HG03378 (cell line): ENCODE results near the gene MAST4.

ENCODE experiments used
- ATAC-seq: cut with Tn5 transposase; IDR thresholded peaks from one replicate; pipeline ENCODE4 v1.9.1; 2021; ENCODE audit warnings: mild to moderate bottlenecking, moderate library complexity; ENCODE audit not compliant: unreplicated experiment

The MAST4 gene

GRCh38 chr5:66982056-66982387 lies 385.8 kb downstream of the MAST4 start:
- ATAC-seq: no peak

GRCh38 chr5:66982470-66982869 lies 386.3 kb downstream of the MAST4 start:
- no peak for ATAC-seq

- no peak for ATAC-seq
Measured at GRCh38 chr5:66985417-66985816, 389.2 kb downstream of the MAST4 start.

DNA sequence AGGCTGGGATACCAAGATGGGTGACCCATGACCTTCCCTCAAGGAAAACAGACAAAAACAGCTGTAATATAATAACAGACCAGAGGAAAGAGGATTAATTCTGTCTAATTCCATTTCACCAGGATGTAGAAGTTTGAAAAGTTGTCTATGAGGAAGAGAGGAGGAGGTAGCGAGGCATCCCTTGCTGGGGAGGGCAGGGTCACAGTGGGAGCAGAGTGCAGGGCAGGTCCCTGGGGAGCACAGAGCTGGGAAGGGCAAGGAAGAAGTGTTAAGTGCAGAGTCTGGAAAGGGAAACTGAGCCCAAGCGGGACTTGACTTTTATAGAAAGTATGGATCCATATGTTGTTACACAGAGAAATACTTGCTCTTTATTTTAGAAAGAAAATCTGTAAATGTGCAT lies 389.8 kb downstream of the MAST4 start:
- no peak for ATAC-seq

DNA sequence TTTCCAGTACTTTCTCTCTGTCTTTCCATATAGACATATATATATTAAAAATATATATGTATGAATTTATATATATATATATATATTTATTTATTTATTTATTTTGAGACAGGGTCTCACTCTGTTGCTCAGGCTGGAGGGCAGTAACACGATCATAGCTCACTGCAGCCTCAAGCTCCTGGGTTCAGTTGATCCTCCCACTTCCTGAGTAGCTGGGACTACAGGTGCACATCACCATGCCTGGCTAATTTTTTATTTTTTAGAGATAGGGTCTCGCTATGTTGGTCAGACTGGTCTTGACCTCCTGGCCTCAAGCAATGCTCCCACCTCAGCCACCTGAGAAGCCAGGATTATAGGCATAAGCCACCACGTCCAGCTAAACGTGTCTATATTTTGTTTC lies 390.3 kb downstream of the MAST4 start:
- ATAC-seq: no peak

DNA sequence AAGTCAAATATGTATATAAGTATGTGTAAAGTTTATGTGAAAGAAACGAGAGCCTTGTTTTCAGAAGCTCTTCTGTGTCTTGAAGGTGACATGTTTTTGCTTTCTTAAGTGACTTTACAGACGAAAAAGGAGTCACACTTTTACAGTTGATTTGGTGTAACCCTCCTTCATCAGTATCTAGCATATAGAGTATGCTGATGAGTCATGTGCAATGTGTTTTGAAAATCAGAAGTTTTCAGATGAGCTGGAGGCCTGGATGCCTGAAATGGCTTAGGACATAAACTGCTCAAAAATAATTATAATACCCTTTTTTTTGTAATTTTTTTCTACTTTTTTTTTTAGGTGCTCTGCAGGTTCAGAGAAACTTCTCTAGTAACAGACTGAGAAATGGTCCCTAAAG lies 390.9 kb downstream of the MAST4 start:
- ATAC-seq: no peak

- no peak for ATAC-seq
Measured at GRCh38 chr5:66987540-66987939, 391.3 kb downstream of the MAST4 start.

DNA sequence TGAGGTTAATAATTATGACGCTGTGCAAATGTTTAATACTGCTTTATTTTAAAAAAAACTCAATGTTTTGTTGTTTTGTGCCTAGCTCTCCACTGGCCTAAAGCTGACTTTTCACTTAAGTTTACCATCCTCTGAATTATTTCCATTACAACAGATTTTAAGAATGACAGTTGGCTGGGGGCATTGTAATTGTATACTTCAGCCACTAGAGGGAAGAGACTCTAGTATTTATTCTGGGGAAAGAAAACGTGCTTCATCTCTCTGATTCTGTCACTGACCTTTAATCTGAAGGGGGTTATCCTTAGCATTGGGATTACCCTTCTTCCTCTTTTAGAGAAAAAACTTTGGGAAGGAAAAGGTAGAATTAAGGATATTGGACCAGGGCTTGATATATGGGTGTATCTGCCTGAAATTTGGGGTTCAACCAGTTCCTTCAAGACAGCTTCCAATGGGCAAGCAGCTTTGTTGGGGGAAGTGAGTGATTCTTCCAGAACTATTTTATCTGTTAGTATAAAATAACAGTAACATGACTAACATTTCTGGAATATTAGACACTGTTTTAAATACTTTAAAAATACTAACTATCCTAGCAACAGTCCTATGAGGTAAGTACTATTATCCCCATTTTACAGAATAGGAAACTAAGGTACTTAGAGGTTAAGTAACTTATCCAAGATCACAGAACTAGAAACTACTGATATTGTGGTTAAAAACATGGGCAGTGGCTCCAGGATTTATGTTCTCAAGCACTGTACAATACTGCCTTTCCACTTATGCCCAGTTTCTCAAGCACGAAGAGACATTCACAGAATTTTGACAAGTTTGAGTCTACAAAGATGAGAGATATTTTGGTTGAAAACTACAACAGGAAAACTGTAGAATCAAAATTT lies 392.0 kb downstream of the MAST4 start:
- ATAC-seq: peak; percentile 69

DNA sequence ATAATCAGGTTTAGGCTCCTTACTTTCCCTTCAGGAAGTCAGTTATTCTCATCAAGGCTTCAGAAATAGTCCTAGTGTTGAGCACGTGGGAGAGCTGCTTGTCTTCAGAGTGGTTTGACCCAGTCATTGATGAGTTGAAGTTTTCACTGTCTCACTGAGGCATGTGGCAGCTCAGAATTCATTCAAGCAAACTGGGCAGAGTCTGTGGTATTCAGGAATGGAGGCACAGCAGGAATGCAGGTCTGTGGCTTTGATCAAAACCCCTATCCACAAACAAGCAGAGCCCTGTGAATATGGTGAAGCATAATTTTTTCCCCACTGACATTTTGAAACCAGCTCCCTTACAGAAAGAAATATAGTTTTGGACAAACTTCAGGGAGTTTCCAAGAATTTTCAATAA lies 393.1 kb downstream of the MAST4 start:
- no peak for ATAC-seq

DNA sequence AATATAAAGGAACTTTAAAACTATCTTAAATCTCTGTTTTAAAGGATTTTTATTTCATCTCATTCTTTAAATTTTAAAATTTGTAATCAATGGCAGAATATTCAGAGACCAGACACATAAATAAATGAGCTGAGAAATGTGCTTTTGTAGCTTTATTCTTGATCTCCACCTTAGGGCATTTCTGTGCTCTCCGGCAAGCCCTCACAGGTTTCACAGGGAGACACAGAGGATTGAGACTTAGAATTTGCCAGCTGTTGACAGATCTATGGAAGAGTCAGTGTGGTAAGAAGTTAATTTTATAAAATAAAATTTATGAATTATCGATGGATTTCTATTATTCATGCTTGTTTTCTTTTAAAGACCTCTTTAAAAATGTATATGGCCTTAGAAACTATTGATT lies 393.6 kb downstream of the MAST4 start:
- ATAC-seq: no peak

DNA sequence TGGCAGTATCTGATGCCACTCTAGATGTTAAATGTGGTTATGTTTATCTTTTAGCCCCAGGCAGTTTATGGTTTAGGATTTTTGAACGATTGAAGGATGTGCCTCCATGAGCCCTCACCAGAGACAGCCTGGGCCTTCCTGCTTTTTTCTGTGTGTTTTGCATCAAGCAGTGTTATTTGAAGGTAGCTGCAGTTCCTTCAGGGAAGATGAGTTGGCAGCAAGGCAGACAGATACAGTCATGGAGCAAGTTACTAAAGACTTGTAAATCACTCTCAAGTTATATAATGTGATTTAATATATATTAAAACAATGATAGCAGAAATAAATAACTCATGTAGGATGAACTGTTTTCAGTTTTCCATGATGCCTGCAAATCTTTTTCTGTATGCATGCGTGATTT lies 395.6 kb downstream of the MAST4 start:
- no peak for ATAC-seq

GRCh38 chr5:66992547-66992946 lies 396.4 kb downstream of the MAST4 start:
- ATAC-seq: no peak

GRCh38 chr5:66993448-66993847 lies 397.3 kb downstream of the MAST4 start:
- ATAC-seq: no peak

DNA sequence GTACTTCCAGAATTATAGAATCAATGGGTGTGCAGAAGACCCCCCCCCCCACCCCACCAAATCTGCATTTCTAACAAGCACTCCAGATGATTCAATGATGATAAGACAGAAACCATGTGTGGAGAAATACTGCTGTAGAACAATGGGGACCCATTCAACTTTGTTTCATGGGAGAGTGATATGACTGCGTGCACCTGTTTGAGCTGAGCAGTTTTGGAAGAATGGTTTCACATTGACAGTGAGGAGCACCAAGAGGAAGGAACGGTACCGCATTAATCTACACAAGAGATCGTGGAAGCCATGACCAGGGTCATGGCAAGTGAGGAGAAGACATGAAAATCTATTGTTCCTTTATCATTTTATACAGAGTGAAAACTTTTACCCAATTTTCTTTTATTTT lies 397.7 kb downstream of the MAST4 start:
- no peak for ATAC-seq

- no peak for ATAC-seq
Measured at GRCh38 chr5:66994790-66995189, 398.6 kb downstream of the MAST4 start.

GRCh38 chr5:67000794-67001475 lies 404.7 kb downstream of the MAST4 start:
- ATAC-seq: no peak

DNA sequence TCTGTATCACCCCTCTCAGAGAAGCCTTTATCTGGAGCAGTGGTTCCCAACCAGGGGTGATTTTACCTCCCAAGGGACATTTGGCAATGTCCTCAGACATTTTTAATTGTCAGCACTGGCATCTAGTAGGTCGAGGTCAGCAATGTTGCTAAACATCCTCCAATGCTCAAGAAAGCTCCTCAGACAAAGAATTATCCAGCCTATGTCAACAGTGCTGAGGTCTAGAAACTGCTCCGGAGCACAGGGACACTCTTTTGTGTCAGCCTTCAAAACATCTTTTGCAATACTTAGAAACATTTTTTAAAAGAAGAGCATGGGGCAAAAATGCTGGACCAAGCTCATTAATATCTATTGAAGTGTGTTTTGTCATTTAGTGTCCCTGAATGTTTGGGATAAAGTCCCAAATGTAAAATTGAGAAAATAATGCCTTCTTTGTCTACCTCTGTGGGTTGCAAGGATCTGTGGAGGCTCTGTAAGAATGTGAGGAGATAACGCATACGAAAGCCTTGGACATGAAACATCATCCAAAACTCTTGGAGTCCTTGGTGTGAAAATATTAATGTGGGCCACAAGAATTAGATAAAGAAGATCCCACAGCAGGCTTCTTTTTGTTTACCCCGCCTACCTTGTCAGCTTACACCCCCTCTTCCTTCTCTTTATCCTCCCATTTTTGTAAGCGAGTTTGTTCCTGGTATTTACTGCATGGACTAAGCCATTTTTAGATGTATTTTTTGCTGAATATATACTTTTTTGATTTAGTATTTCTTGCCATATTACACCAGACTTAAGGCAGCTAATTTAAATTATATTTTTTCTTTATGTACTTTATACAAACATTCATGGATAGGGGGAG lies 406.9 kb downstream of the MAST4 start:
- no peak for ATAC-seq

DNA sequence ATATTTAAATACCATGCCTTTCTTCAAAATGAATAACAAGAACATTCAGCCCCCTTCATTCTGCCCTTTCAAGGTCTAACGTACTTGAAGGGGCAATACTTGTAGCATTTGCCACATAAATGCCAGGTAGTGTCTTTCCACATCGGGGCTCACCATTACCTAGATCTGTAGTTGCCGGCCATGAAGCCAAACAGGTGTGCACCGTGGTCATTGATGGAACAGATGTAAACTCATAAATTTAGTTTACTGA lies 407.4 kb downstream of the MAST4 start:
- ATAC-seq: no peak

- peak; percentile 69 for ATAC-seq
Measured at GRCh38 chr5:67003935-67004729, 407.9 kb downstream of the MAST4 start.

- ATAC-seq: no peak
Measured at GRCh38 chr5:67004730-67005350, 408.6 kb downstream of the MAST4 start.
